K562 (cell line): ENCODE measurements around the gene MAGI1. TPM values are rescaled to one million over a fixed set of nuclear protein-coding genes. Genes with fewer than 3 reads are reported as not detected.

Experiments
- ATAC-seq: fragments of 200-7000 bp; cut with Tn5 transposase; 3 replicates; pipeline ENCODE4 v1.9.1; 2020; ENCODE audit warnings: moderate library complexity
- BruUV-seq: library from RNA; stranded (reverse); fragments of 400-500 nt; replicated peaks from 2 replicates; lab custom pipeline; 2021; lab: Mats Ljungman, UMichigan
- CTCF ChIA-PET: fragments of 300-600 bp; formaldehyde crosslinking; extraction: SDS; loops from one replicate; lab custom pipeline; 2021; ENCODE audit warnings: low intra/inter-chr PET ratio; lab: Yijun Ruan, JAX
- POLR2A ChIA-PET: fragments of 300-600, 350-650 bp; sonication (Branson Sonifier 250); formaldehyde crosslinking; extraction: SDS; loops from one replicate; lab custom pipeline; 2021; ENCODE audit warnings: antibody characterized with exemption, inconsistent platforms; lab: Yijun Ruan, JAX
- DNase-seq, 4 experiments: peaks; one replicate each; pipeline versions ENCODE4 v3.0.0 to v3.0.0-alpha.2; 2011 to 2018; ENCODE audit warnings: low spot score in 3 of 4, mixed read lengths in 3 of 4; ENCODE audit errors: extremely low read depth in 1 of 4
- FAIRE-seq: peaks from 2 replicates; lab custom pipeline; 2011; peaks lifted over from hg19 to GRCh38; lab: Jason Lieb, UNC
- H2AFZ ChIP-seq: 2 replicates; pipeline ENCODE4 v1.6.0; 2011; ENCODE audit warnings: low read depth, low read length, control low read depth, inconsistent platforms
- H3K27ac ChIP-seq: fragments of 200-600 bp; 3 replicates; pipeline ENCODE4 v1.8.0; 2011; ENCODE audit warnings: low read depth, mild to moderate bottlenecking, control low read depth, inconsistent platforms, low read length, moderate library complexity, mixed read lengths; ENCODE audit errors: extremely low read depth
- H3K27me3 ChIP-seq, 2 experiments: fragments of 300-600 bp in 1 of 2; 2 replicates in 1 of 2; 3 replicates in 1 of 2; pipeline versions ENCODE4 v1.6.0 to v1.8.0; 2011; ENCODE audit warnings: inconsistent platforms in 2 of 2, low read length in 2 of 2, mild to moderate bottlenecking in 1 of 2, mixed read lengths in 1 of 2, moderate library complexity in 1 of 2; ENCODE audit not compliant: control insufficient read depth in 2 of 2, insufficient read depth in 2 of 2
- H3K36me3 ChIP-seq: fragments of 300-600 bp; 3 replicates; pipeline ENCODE4 v1.8.0; 2011; ENCODE audit warnings: mild to moderate bottlenecking, low read length, inconsistent platforms; ENCODE audit not compliant: control insufficient read depth, insufficient read depth
- H3K4me1 ChIP-seq, 2 experiments: fragments of 200-600 bp in 1 of 2; replicated peaks in 1 of 2; 2 replicates in 1 of 2; 3 replicates in 1 of 2; pipeline versions ENCODE4 v1.5.1 to v1.8.0; 2011; ENCODE audit warnings: inconsistent platforms in 2 of 2, low read length in 2 of 2, mild to moderate bottlenecking in 1 of 2, mixed read lengths in 1 of 2, moderate library complexity in 1 of 2; ENCODE audit not compliant: control insufficient read depth in 2 of 2, insufficient read depth in 2 of 2
- H3K4me2 ChIP-seq: 2 replicates; pipeline ENCODE4 v1.6.1; 2011; ENCODE audit warnings: low read length, control low read depth, inconsistent platforms, mixed read lengths; ENCODE audit not compliant: insufficient read depth
- H3K4me3 ChIP-seq: fragments of 200-600 bp; sonication (generic), shearing (Covaris generic); 2 replicates; pipeline ENCODE4 v1.5.1; 2016; ENCODE audit warnings: control low read depth, inconsistent platforms
- H3K79me2 ChIP-seq: fragments of 200-600 bp; 3 replicates; pipeline ENCODE4 v1.8.0; 2011; ENCODE audit warnings: low read length, inconsistent platforms; ENCODE audit not compliant: control insufficient read depth, insufficient read depth
- H3K9ac ChIP-seq, 2 experiments: 2 replicates each; pipeline versions ENCODE4 v1.6.0 to v1.6.1; 2011; ENCODE audit warnings: low read depth in 2 of 2, low read length in 2 of 2, control low read depth in 1 of 2, inconsistent platforms in 1 of 2, mild to moderate bottlenecking in 1 of 2, mixed read lengths in 1 of 2; ENCODE audit not compliant: insufficient read depth in 1 of 2
- H3K9me1 ChIP-seq: one replicate; pipeline ENCODE4 v1.6.0; 2011; ENCODE audit warnings: inconsistent platforms, mild to moderate bottlenecking, low read length, moderate library complexity; ENCODE audit not compliant: control insufficient read depth, insufficient read depth
- H3K9me3 ChIP-seq: replicated peaks from 2 replicates; pipeline ENCODE4 v1.5.1; 2011; ENCODE audit warnings: low read depth, low read length, inconsistent platforms; ENCODE audit not compliant: control insufficient read depth, insufficient read depth
- H4K20me1 ChIP-seq: replicated peaks from 2 replicates; pipeline ENCODE4 v1.6.1; 2011; ENCODE audit warnings: low read length, inconsistent platforms, mixed read lengths; ENCODE audit not compliant: control insufficient read depth, insufficient read depth
- BCL6 ChIP-seq: fragments of 250-450 bp; sonication (Bioruptor Pico); IDR thresholded peaks from 2 replicates; pipeline ENCODE4 v1.4.0; 2020
- C11orf30 ChIP-seq: fragments of 450-650 bp; IDR thresholded peaks from 2 replicates; pipeline ENCODE4 v1.6.1; 2016; ENCODE audit warnings: low read depth, mild to moderate bottlenecking
- MTA2 ChIP-seq: fragments of 450-650 bp; IDR thresholded peaks from 2 replicates; pipeline ENCODE4 v1.6.1; 2016; ENCODE audit warnings: low read depth
- PCBP2 ChIP-seq: fragments of 200-400 bp; formaldehyde crosslinking; IDR thresholded peaks from 2 replicates; pipeline ENCODE4 v1.6.1; 2018; ENCODE audit warnings: low read length, low read depth, mild to moderate bottlenecking, moderate library complexity; ENCODE audit not compliant: poor library complexity, severe bottlenecking
- POLR2AphosphoS5 ChIP-seq: IDR thresholded peaks from 2 replicates; pipeline ENCODE4 v1.6.1; 2011; ENCODE audit warnings: mild to moderate bottlenecking, low read depth, low read length, moderate library complexity; ENCODE audit not compliant: control insufficient read depth, insufficient read depth
- RBBP5 ChIP-seq: fragments of 200-600 bp; sonication (generic); IDR thresholded peaks from 2 replicates; pipeline ENCODE4 v1.6.1; 2012; ENCODE audit warnings: borderline replicate concordance, mild to moderate bottlenecking, low read length, control low read depth, inconsistent platforms; ENCODE audit not compliant: insufficient read depth, poor library complexity, severe bottlenecking
- RBM15 ChIP-seq: fragments of 200-400 bp; formaldehyde crosslinking; IDR thresholded peaks from 2 replicates; pipeline ENCODE4 v1.6.1; 2018; ENCODE audit warnings: mild to moderate bottlenecking, low read length, moderate library complexity; ENCODE audit not compliant: insufficient read depth
- ZNF224 ChIP-seq: sonication (generic); formaldehyde crosslinking; IDR thresholded peaks from 2 replicates; pipeline ENCODE4 v1.8.0; 2022; ENCODE audit warnings: mild to moderate bottlenecking, missing genetic modification reagents
- ZNF436 ChIP-seq: fragments of 250-450, 450-650 bp; sonication (Bioruptor Pico); formaldehyde crosslinking; IDR thresholded peaks from 2 replicates; pipeline ENCODE4 v1.7.0; 2020; ENCODE audit warnings: mild to moderate bottlenecking
- ZNF668 ChIP-seq: fragments of 250-450 bp; sonication (Bioruptor Pico); IDR thresholded peaks from 2 replicates; pipeline ENCODE4 v1.8.0; 2022; ENCODE audit warnings: mild to moderate bottlenecking, inconsistent platforms
- WGBS: fragments of 100-300 bp; shearing (Covaris generic); methylation state at CpG from one replicate; pipeline ENCODE4 v1.1.6; 2016; ENCODE audit warnings: low coverage, mixed read lengths; ENCODE audit not compliant: insufficient coverage; ENCODE audit errors: missing lambda C conversion rate; 5-methylcytosine and 5-hydroxymethylcytosine counted together
- in situ Hi-C: fragments of 300-500 bp; cut with MboI; formaldehyde crosslinking; loops from 4 replicates; pipeline ENCODE4 v1.15.0; 2018; ENCODE audit warnings: inconsistent platforms, mixed read lengths
- intact Hi-C: fragments of 100-400 bp; cut with micrococcal nuclease; formaldehyde crosslinking; loops from 2 replicates; pipeline ENCODE4 v1.14.2; 2022
- polyA plus RNA-seq, 8 experiments: library from polyadenylated mRNA; depleted of rRNA in 4 of 8; stranded (reverse) in 5 of 8; unstranded in 3 of 8; fragments of >200 nt; fragmentation: Nextera tagmentation in 2 of 8; fragmentation: Illumina TruSeq in 1 of 8; extraction: Ambion mirVana in 2 of 8; extraction: Trizol in 1 of 8; gene quantifications; 2 replicates each; pipeline versions ENCODE4 v1.2.1 to v1.2.3, GENCODE V29; 2011 to 2014; ENCODE audit warnings: inconsistent platforms in 1 of 8, missing spikeins in 1 of 8
- total RNA-seq, 7 experiments: library from RNA; depleted of rRNA in 6 of 7; stranded (reverse); fragments of >200 nt in 6 of 7; fragmentation: Illumina TruSeq in 2 of 7; extraction: Trizol in 2 of 7; gene quantifications; 2 replicates each; pipeline versions ENCODE4 v1.2.1 to v1.2.3, GENCODE V29; 2011 to 2021; ENCODE audit warnings: low replicate concordance in 1 of 7
- TF ChIP-seq, protein P1 (sequence below): fragments of 250-450 bp; sonication (Bioruptor Pico); IDR thresholded peaks from 2 replicates; pipeline ENCODE4 v1.6.1; 2021; ENCODE audit warnings: mild to moderate bottlenecking
- TF ChIP-seq, protein P2 (sequence below): fragments of 450-650 bp; IDR thresholded peaks from 2 replicates; pipeline ENCODE4 v1.6.1; 2016; ENCODE audit warnings: missing biosample characterization, missing genetic modification characterization
- TF ChIP-seq, protein P3 (sequence below): sonication (generic); formaldehyde crosslinking; IDR thresholded peaks from 2 replicates; pipeline ENCODE4 v1.8.0; 2022; ENCODE audit warnings: mild to moderate bottlenecking, missing genetic modification reagents
- TF ChIP-seq, protein P4 (sequence below): fragments of 250-450 bp; sonication (Bioruptor Pico); IDR thresholded peaks from 2 replicates; pipeline ENCODE4 v1.4.0; 2020; ENCODE audit warnings: mild to moderate bottlenecking, moderate library complexity

Gene MAGI1
- total and polyA plus RNA-seq, 9 of the 15 experiments (the other 6 are each of a cell fraction or from before 2014, with no cell fraction given), result 7.8 to 59.4 (median 43.2) TPM

DNA sequence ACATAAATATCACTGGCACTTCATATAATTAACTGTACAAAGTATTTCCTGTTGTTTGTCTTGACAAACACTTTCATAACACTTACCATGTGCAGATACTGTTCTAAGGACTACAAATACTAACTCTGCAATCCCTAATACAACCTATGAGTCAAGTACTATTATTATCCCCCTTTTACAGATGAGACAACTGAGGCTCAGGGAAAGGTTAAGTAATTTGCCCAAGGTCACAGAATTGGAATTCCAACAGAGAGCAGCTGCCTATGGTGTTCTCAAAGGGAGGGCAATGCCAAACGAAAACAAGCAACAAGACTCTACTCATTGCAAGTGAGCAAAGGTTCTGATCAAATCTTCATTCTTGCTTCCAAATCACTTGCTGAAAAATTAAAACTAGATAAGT, 85.9 kb downstream of the MAGI1 start (continued):
- TF ChIP-seq, protein P1, sequence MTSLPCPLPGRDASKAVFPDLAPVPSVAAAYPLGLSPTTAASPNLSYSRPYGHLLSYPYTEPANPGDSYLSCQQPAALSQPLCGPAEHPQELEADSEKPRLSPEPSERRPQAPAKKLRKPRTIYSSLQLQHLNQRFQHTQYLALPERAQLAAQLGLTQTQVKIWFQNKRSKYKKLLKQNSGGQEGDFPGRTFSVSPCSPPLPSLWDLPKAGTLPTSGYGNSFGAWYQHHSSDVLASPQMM (CRISPR knock-in tag), result no peak
- TF ChIP-seq, all 486 proteins: peak for 0

DNA sequence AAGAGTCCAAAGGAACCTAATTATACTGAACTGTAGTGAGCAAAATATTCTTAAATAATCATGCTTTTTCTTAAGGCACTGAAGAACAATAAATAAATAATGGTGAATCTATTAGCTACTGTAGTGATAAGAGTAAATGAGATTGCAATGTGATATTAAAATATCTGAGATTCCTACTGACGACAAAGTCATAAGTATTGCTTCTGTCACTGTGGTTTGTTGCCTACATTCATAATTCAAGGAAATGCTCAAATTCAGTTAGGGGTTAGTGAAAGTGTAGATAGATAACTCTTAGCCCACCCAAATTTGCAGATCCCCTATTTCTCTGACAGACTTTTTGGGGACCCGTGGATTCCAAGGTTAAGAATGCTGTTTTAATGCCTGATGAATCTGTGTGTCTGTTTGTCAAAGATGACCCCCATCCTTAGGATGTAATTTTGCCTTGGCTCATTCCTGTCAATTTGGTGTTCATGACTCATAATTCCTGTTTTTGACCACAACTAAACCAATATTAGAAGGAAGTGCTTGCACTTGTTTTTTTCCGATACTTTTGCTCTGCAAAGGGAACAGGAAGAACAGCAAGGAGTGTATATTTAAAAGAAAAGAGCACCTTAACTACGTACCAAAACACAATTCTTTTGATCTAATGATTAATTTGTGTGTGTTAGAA, 86.7 kb downstream of the MAGI1 start:
- Histone ChIP-seq H3K4me1 (no peaks in the 10 kb centered on the region), H3K9me1 (no peaks in the 10 kb centered on the region), H3K4me3 (no peak overlapping the region), H2AFZ (no peak overlapping the region), H3K27me3 (peaks cover 0 to 5% of the 10 kb centered on the region in 2 experiments; a peak in 2 of 5 replicates), H3K36me3 (no peaks in the 10 kb centered on the region), H3K79me2 (no peaks in the 10 kb centered on the region), H4K20me1 (no peaks in the 10 kb centered on the region), H3K27ac (no peak overlapping the region), H3K9me3 (no peaks in the 10 kb centered on the region), H3K9ac (no peak overlapping the region), H3K4me2 (no peak overlapping the region)
- POLR2A ChIA-PET, result no interaction called here
- in situ Hi-C loops (no loop called here), intact Hi-C loops (no loop called here)
- ATAC-seq (no peak), DNase-seq (no peak), FAIRE-seq (no peak)
- 0% methylated on average over 4 of the region's 4 CpGs for WGBS
- CTCF ChIA-PET, result no interaction called here
- no TSS peak for BruUV-seq
- TF ChIP-seq BCL6 (CRISPR knock-in tag), result no peak
- TF ChIP-seq, protein P2, sequence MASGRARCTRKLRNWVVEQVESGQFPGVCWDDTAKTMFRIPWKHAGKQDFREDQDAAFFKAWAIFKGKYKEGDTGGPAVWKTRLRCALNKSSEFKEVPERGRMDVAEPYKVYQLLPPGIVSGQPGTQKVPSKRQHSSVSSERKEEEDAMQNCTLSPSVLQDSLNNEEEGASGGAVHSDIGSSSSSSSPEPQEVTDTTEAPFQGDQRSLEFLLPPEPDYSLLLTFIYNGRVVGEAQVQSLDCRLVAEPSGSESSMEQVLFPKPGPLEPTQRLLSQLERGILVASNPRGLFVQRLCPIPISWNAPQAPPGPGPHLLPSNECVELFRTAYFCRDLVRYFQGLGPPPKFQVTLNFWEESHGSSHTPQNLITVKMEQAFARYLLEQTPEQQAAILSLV (tag), result no peak
- no peak for TF ChIP-seq PCBP2
- TF ChIP-seq MTA2, result no peak
- TF ChIP-seq, protein P3, sequence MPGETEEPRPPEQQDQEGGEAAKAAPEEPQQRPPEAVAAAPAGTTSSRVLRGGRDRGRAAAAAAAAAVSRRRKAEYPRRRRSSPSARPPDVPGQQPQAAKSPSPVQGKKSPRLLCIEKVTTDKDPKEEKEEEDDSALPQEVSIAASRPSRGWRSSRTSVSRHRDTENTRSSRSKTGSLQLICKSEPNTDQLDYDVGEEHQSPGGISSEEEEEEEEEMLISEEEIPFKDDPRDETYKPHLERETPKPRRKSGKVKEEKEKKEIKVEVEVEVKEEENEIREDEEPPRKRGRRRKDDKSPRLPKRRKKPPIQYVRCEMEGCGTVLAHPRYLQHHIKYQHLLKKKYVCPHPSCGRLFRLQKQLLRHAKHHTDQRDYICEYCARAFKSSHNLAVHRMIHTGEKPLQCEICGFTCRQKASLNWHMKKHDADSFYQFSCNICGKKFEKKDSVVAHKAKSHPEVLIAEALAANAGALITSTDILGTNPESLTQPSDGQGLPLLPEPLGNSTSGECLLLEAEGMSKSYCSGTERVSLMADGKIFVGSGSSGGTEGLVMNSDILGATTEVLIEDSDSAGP, result no peak
- TF ChIP-seq POLR2AphosphoS5, result no peak
- TF ChIP-seq, protein P4, sequence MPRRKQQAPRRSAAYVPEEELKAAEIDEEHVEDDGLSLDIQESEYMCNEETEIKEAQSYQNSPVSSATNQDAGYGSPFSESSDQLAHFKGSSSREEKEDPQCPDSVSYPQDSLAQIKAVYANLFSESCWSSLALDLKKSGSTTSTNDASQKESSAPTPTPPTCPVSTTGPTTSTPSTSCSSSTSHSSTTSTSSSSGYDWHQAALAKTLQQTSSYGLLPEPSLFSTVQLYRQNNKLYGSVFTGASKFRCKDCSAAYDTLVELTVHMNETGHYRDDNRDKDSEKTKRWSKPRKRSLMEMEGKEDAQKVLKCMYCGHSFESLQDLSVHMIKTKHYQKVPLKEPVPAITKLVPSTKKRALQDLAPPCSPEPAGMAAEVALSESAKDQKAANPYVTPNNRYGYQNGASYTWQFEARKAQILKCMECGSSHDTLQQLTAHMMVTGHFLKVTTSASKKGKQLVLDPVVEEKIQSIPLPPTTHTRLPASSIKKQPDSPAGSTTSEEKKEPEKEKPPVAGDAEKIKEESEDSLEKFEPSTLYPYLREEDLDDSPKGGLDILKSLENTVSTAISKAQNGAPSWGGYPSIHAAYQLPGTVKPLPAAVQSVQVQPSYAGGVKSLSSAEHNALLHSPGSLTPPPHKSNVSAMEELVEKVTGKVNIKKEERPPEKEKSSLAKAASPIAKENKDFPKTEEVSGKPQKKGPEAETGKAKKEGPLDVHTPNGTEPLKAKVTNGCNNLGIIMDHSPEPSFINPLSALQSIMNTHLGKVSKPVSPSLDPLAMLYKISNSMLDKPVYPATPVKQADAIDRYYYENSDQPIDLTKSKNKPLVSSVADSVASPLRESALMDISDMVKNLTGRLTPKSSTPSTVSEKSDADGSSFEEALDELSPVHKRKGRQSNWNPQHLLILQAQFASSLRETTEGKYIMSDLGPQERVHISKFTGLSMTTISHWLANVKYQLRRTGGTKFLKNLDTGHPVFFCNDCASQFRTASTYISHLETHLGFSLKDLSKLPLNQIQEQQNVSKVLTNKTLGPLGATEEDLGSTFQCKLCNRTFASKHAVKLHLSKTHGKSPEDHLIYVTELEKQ (CRISPR knock-in tag), result no peak
- no peak for TF ChIP-seq ZNF668
- TF ChIP-seq ZNF436 (CRISPR knock-in tag), result no peak
- no peak for TF ChIP-seq RBBP5
- TF ChIP-seq C11orf30, result no peak
- no peak for TF ChIP-seq ZNF224 (CRISPR knock-in tag)
- TF ChIP-seq RBM15, result no peak
